H9 (cell line): ENCODE data around the gene IKZF1. TPM values are rescaled to one million over a fixed set of nuclear protein-coding genes. Genes with fewer than 3 reads are reported as not detected.

Source experiments
- DNase-seq: peaks from one replicate; pipeline ENCODE4 v3.0.0-alpha.2; 2017
- H2AFZ ChIP-seq: one replicate; pipeline ENCODE4 v1.6.1; 2013; ENCODE audit warnings: mild to moderate bottlenecking, low read length, control low read depth, moderate library complexity
- H2AK5ac ChIP-seq: 2 replicates; pipeline ENCODE4 v1.6.1; 2013; ENCODE audit warnings: low read length, control low read depth, mixed read lengths; ENCODE audit not compliant: insufficient read length
- H2BK120ac ChIP-seq: one replicate; pipeline ENCODE4 v1.6.1; 2013; ENCODE audit warnings: low read depth, mild to moderate bottlenecking, low read length, control low read depth, inconsistent platforms; ENCODE audit not compliant: poor library complexity, severe bottlenecking
- H2BK12ac ChIP-seq: 2 replicates; pipeline ENCODE4 v1.6.1; 2013; ENCODE audit warnings: low read length, control low read depth, mixed read lengths, low read depth; ENCODE audit not compliant: insufficient read length
- H2BK15ac ChIP-seq: 2 replicates; pipeline ENCODE4 v1.6.1; 2013; ENCODE audit warnings: low read depth, low read length, control low read depth
- H2BK20ac ChIP-seq: one replicate; pipeline ENCODE4 v1.6.1; 2013; ENCODE audit warnings: low read depth, mild to moderate bottlenecking, low read length, control low read depth, inconsistent platforms; ENCODE audit not compliant: poor library complexity, severe bottlenecking
- H2BK5ac ChIP-seq: 2 replicates; pipeline ENCODE4 v1.6.1; 2013; ENCODE audit warnings: low read length, control low read depth, mixed read lengths; ENCODE audit not compliant: insufficient read length
- H3K14ac ChIP-seq: 2 replicates; pipeline ENCODE4 v1.6.1; 2013; ENCODE audit warnings: low read length, control low read depth; ENCODE audit not compliant: insufficient read depth
- H3K18ac ChIP-seq: 2 replicates; pipeline ENCODE4 v1.6.1; 2013; ENCODE audit warnings: low read depth, mild to moderate bottlenecking, mixed read lengths, low read length, control low read depth; ENCODE audit not compliant: insufficient read length
- H3K23ac ChIP-seq: 2 replicates; pipeline ENCODE4 v1.6.1; 2013; ENCODE audit warnings: low read length, control low read depth, mixed read lengths, low read depth; ENCODE audit not compliant: insufficient read length
- H3K23me2 ChIP-seq: 2 replicates; pipeline ENCODE4 v1.6.1; 2013; ENCODE audit warnings: low read depth, mild to moderate bottlenecking, mixed read lengths, low read length, control low read depth; ENCODE audit not compliant: insufficient read length, poor library complexity, severe bottlenecking
- H3K27ac ChIP-seq: 2 replicates; pipeline ENCODE4 v1.5.1; 2013; ENCODE audit warnings: low read length, control low read depth, mixed read lengths, low read depth; ENCODE audit not compliant: insufficient read length
- H3K27me3 ChIP-seq: 2 replicates; pipeline ENCODE4 v1.6.1; 2013; ENCODE audit warnings: low read length, control low read depth, inconsistent platforms; ENCODE audit not compliant: insufficient read depth
- H3K4ac ChIP-seq: 2 replicates; pipeline ENCODE4 v1.6.1; 2013; ENCODE audit warnings: low read depth, mild to moderate bottlenecking, control low read depth, inconsistent platforms, low read length, moderate library complexity
- H3K4me1 ChIP-seq: 2 replicates; pipeline ENCODE4 v1.6.1; 2013; ENCODE audit warnings: low read length, control low read depth, inconsistent platforms; ENCODE audit not compliant: insufficient read depth
- H3K4me2 ChIP-seq: 2 replicates; pipeline ENCODE4 v1.6.1; 2013; ENCODE audit warnings: low read length, control low read depth, mixed read lengths; ENCODE audit not compliant: insufficient read length, insufficient read depth
- H3K56ac ChIP-seq: 2 replicates; pipeline ENCODE4 v1.6.1; 2013; ENCODE audit warnings: low read depth, mild to moderate bottlenecking, mixed read lengths, low read length, control low read depth; ENCODE audit not compliant: insufficient read length
- H3K79me1 ChIP-seq: 2 replicates; pipeline ENCODE4 v1.6.1; 2013; ENCODE audit warnings: low read depth, mild to moderate bottlenecking, moderate library complexity, low read length, control low read depth, inconsistent platforms; ENCODE audit not compliant: insufficient read depth, poor library complexity, severe bottlenecking
- H3K79me2 ChIP-seq: 2 replicates; pipeline ENCODE4 v1.6.1; 2013; ENCODE audit warnings: low read length, control low read depth, inconsistent platforms; ENCODE audit not compliant: insufficient read depth
- H3K9ac ChIP-seq: 2 replicates; pipeline ENCODE4 v1.6.1; 2013; ENCODE audit warnings: low read length, control low read depth, mixed read lengths; ENCODE audit not compliant: insufficient read length; ENCODE audit errors: extremely low read depth
- H3K9me3 ChIP-seq: one replicate; pipeline ENCODE4 v1.6.1; 2013; ENCODE audit warnings: low read depth, low read length, inconsistent platforms; ENCODE audit not compliant: control insufficient read depth
- H3T11ph ChIP-seq: one replicate; pipeline ENCODE4 v1.6.1; 2013; ENCODE audit warnings: mild to moderate bottlenecking, low read length, control low read depth, inconsistent platforms
- H4K20me1 ChIP-seq: one replicate; pipeline ENCODE4 v1.6.1; 2013; ENCODE audit not compliant: control insufficient read depth, insufficient read length, insufficient read depth
- H4K5ac ChIP-seq: 2 replicates; pipeline ENCODE4 v1.6.1; 2013; ENCODE audit warnings: low read depth, mild to moderate bottlenecking, mixed read lengths, low read length, control low read depth; ENCODE audit not compliant: insufficient read length
- H4K8ac ChIP-seq: replicated peaks from 2 replicates; pipeline ENCODE4 v1.6.1; 2013; ENCODE audit warnings: low read length, control low read depth, mixed read lengths, low read depth; ENCODE audit not compliant: insufficient read length
- H4K91ac ChIP-seq: 2 replicates; pipeline ENCODE4 v1.6.1; 2013; ENCODE audit warnings: low read depth, mild to moderate bottlenecking, moderate library complexity, mixed read lengths, low read length, control low read depth; ENCODE audit not compliant: insufficient read length
- H3K27ac Mint-ChIP-seq, 3 experiments: 2 replicates in 2 of 3; 3 replicates in 1 of 3; pipeline ENCODE4 v1.8.0; 2020 to 2021; ENCODE audit warnings: mixed read lengths in 3 of 3, mild to moderate bottlenecking in 1 of 3, moderate library complexity in 1 of 3
- H3K27me3 Mint-ChIP-seq: 2 replicates; pipeline ENCODE4 v1.8.0; 2021; ENCODE audit warnings: low read depth, mild to moderate bottlenecking, moderate library complexity, mixed read lengths
- H3K36me3 Mint-ChIP-seq, 3 experiments: 2 replicates in 2 of 3; 3 replicates in 1 of 3; pipeline ENCODE4 v1.8.0; 2020 to 2021; ENCODE audit warnings: low read depth in 3 of 3, mixed read lengths in 3 of 3; ENCODE audit not compliant: insufficient read depth in 1 of 3
- H3K4me1 Mint-ChIP-seq, 2 experiments: 2 replicates each; pipeline ENCODE4 v1.8.0; 2020; ENCODE audit warnings: mixed read lengths in 2 of 2
- H3K4me3 Mint-ChIP-seq, 2 experiments: 2 replicates in 1 of 2; 3 replicates in 1 of 2; pipeline ENCODE4 v1.8.0; 2020 to 2021; ENCODE audit warnings: mild to moderate bottlenecking in 2 of 2, mixed read lengths in 2 of 2, moderate library complexity in 1 of 2
- H3K9me3 Mint-ChIP-seq, 2 experiments: 2 replicates in 1 of 2; 3 replicates in 1 of 2; pipeline ENCODE4 v1.8.0; 2020; ENCODE audit warnings: mild to moderate bottlenecking in 2 of 2, mixed read lengths in 2 of 2, moderate library complexity in 1 of 2
- WGBS: extraction: QIAGEN DNeasy Blood & Tissue Kit; methylation state at CpG from one replicate; pipeline ENCODE4 v1.1.7; 2013; ENCODE audit warnings: missing lambda C conversion rate, low lambda C conversion rate, mixed read lengths; ENCODE audit not compliant: insufficient read length; ENCODE audit errors: extremely low coverage; 5-methylcytosine and 5-hydroxymethylcytosine counted together
- total RNA-seq: library from RNA; stranded (reverse); gene quantifications from 2 replicates; pipeline ENCODE4 v1.2.1, GENCODE V29; 2021
- TF ChIP-seq, protein P1 (sequence below): fragments of 200-600 bp; sonication (generic); conservative IDR thresholded peaks from 3 replicates; pipeline ENCODE4 v1.8.0; 2021; ENCODE audit warnings: antibody characterized with exemption, mild to moderate bottlenecking

The IKZF1 gene
- total RNA-seq, 1 experiment from 2014 or later: 0.98 TPM

DNA sequence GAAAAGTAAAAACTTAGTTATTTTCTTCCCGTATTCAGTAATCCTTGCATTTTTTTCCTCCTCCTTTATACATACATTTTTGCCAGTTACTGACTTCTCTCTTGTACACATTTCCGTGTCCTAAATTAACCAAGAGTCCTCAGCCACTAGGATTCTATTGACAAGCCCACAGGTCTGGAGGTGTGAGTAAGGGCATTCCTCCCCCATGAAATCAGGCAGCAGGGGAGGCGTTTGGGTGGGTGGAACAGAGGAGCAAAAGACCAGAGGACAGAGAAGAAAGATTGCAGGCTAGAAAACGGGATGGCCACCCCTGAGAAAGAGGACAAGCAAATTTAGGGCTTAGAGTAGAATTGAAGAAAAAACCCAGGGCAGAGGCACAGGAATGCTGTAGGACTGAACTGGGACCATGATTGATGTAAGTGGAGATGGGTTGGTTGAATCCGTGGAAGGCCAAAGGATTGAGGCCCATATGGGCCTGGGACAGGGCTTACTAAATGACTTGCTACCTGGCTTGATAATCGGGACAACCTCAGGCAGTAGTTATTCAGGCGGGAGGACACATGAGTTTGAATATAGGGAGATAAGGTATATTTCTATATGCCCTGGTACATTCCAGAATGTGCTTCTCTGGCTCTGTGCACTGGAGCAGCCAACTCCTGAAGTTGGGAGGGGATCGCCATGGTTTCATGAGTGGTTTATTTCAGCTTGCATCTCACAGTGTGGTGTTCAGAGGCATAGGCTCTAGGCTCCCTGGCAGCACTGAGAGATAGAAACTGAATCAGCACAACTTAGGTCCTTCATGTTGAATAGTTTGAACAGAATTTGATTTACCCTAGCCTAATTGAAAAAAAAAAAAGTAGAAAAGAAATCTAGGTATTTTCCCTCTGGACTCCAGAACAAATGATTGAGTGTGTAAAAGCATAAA is 28.0 kb downstream of the IKZF1 start:
- H3K27ac Mint-ChIP-seq: no peak overlapping the region
- WGBS: no CpG with 5 or more reads among the region's 8 CpGs

More for the DNA sequence above, 28.0 kb downstream of the IKZF1 start:
- TF ChIP-seq, protein P1, sequence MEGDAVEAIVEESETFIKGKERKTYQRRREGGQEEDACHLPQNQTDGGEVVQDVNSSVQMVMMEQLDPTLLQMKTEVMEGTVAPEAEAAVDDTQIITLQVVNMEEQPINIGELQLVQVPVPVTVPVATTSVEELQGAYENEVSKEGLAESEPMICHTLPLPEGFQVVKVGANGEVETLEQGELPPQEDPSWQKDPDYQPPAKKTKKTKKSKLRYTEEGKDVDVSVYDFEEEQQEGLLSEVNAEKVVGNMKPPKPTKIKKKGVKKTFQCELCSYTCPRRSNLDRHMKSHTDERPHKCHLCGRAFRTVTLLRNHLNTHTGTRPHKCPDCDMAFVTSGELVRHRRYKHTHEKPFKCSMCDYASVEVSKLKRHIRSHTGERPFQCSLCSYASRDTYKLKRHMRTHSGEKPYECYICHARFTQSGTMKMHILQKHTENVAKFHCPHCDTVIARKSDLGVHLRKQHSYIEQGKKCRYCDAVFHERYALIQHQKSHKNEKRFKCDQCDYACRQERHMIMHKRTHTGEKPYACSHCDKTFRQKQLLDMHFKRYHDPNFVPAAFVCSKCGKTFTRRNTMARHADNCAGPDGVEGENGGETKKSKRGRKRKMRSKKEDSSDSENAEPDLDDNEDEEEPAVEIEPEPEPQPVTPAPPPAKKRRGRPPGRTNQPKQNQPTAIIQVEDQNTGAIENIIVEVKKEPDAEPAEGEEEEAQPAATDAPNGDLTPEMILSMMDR: no peak
- Histone ChIP-seq H2AFZ (no peak overlapping the region), H2AK5ac (no peak overlapping the region), H4K20me1 (no peaks in the 10 kb centered on the region), H4K5ac (no peak overlapping the region), H3T11ph (no peak overlapping the region), H3K23ac (no peak overlapping the region), H3K9ac (no peak overlapping the region), H3K23me2 (no peaks in the 10 kb centered on the region), H2BK15ac (no peak overlapping the region), H3K27ac (no peak overlapping the region), H3K14ac (no peak overlapping the region), H3K18ac (no peak overlapping the region), H2BK12ac (no peak overlapping the region), H2BK5ac (no peak overlapping the region), H3K79me1 (no peaks in the 10 kb centered on the region), H2BK120ac (no peak overlapping the region), H3K4ac (no peak overlapping the region), H3K79me2 (no peaks in the 10 kb centered on the region), H4K8ac (no peak overlapping the region), H3K56ac (no peak overlapping the region), H4K91ac (no peak overlapping the region), H2BK20ac (no peak overlapping the region), H3K9me3 (no peaks in the 10 kb centered on the region), H3K27me3 (no peaks in the 10 kb centered on the region), H3K4me1 (0 out of 2 replicates have a peak, but pooled peaks cover 2% of the 10 kb centered on the region), H3K4me2 (no peak overlapping the region)
- no peak overlapping the region for H3K4me3 Mint-ChIP-seq
- no peaks in the 10 kb centered on the region for H3K36me3 Mint-ChIP-seq
- no peaks in the 10 kb centered on the region for H3K9me3 Mint-ChIP-seq
- DNase-seq: no peak
- H3K27me3 Mint-ChIP-seq: peaks cover 6% of the 10 kb centered on the region
- peaks cover 10 to 18% of the 10 kb centered on the region in 2 experiments for H3K4me1 Mint-ChIP-seq
